DOHH2 (cell line): ENCODE measurements around the gene LRIT1.

Experiments
- H3F3A ChIP-seq: fragments of 200-600 bp; sonication (generic), shearing (Covaris generic); 2 replicates; pipeline ENCODE4 v1.6.0; 2016; ENCODE audit warnings: antibody characterized with exemption, mild to moderate bottlenecking; ENCODE audit not compliant: control insufficient read depth, insufficient read depth
- H3K27ac ChIP-seq: fragments of 200-600 bp; sonication (generic); 2 replicates; pipeline ENCODE4 v1.5.1; 2014; ENCODE audit warnings: low read depth, mild to moderate bottlenecking, low read length, moderate library complexity
- H3K27me3 ChIP-seq: fragments of 200-600 bp; sonication (generic); 2 replicates; pipeline ENCODE4 v1.6.1; 2014; ENCODE audit warnings: mild to moderate bottlenecking, low read length, mixed read lengths; ENCODE audit not compliant: control insufficient read depth
- H3K36me3 ChIP-seq: fragments of 200-600 bp; sonication (generic); 2 replicates; pipeline ENCODE4 v1.6.1; 2014; ENCODE audit warnings: mild to moderate bottlenecking, low read length, moderate library complexity, mixed read lengths; ENCODE audit not compliant: control insufficient read depth
- H3K4me1 ChIP-seq: fragments of 200-600 bp; sonication (generic); 2 replicates; pipeline ENCODE4 v1.6.1; 2014; ENCODE audit warnings: mild to moderate bottlenecking, low read length, mixed read lengths; ENCODE audit not compliant: control insufficient read depth
- H3K4me2 ChIP-seq: fragments of 200-600 bp; sonication (generic); 2 replicates; pipeline ENCODE4 v1.6.0; 2014; ENCODE audit warnings: mild to moderate bottlenecking, low read length, moderate library complexity
- H3K4me3 ChIP-seq: fragments of 200-600 bp; sonication (generic); 2 replicates; pipeline ENCODE4 v1.5.1; 2014; ENCODE audit warnings: mild to moderate bottlenecking, low read length, mixed read lengths
- H3K79me2 ChIP-seq: fragments of 200-600 bp; sonication (generic); 2 replicates; pipeline ENCODE4 v1.6.1; 2014; ENCODE audit warnings: mild to moderate bottlenecking, low read length, mixed read lengths; ENCODE audit not compliant: control insufficient read depth
- H3K9me2 ChIP-seq: fragments of 200-600 bp; sonication (generic); replicated peaks from 2 replicates; pipeline ENCODE4 v1.6.1; 2014; ENCODE audit warnings: mild to moderate bottlenecking, low read length, mixed read lengths; ENCODE audit not compliant: control insufficient read depth
- H3K9me3 ChIP-seq: fragments of 200-600 bp; sonication (generic); 2 replicates; pipeline ENCODE4 v1.6.1; 2014; ENCODE audit warnings: antibody characterized with exemption, low read length, mixed read lengths; ENCODE audit not compliant: control insufficient read depth, insufficient read depth
- H4K20me1 ChIP-seq: fragments of 200-600 bp; sonication (generic); 2 replicates; pipeline ENCODE4 v1.6.0; 2014; ENCODE audit warnings: low read depth, mild to moderate bottlenecking, antibody characterized with exemption, low read length, moderate library complexity; ENCODE audit not compliant: control insufficient read depth, insufficient read depth
- CTCF ChIP-seq: fragments of 200-600 bp; sonication (generic); IDR thresholded peaks from one replicate; pipeline ENCODE4 v1.5.1; 2014; ENCODE audit warnings: antibody characterized with exemption, mild to moderate bottlenecking, low read depth, low read length; ENCODE audit not compliant: poor library complexity, severe bottlenecking
- EZH2phosphoT487 ChIP-seq: fragments of 200-600 bp; sonication (generic); IDR thresholded peaks from 2 replicates; pipeline ENCODE4 v1.6.1; 2017; ENCODE audit warnings: borderline replicate concordance, mild to moderate bottlenecking, antibody characterized with exemption, low read length, moderate library complexity, mixed read lengths

Gene LRIT1

GRCh38 chr10:84194424-84195043, 46.8 kb downstream of the LRIT1 start, which contains the start of gene CDHR1:
Gene CDHR1 (plus strand): TSS chr10:84194537. CDS start chr10:84194761, 224 bp downstream.
- no peaks in the 10 kb centered on the region for H3K9me3 ChIP-seq
- H3K4me1 ChIP-seq = peaks cover 4% of the 10 kb centered on the region; the same call in 1 of the 2 replicates
- H3K79me2 ChIP-seq = no peaks in the 10 kb centered on the region
- no peaks in the 10 kb centered on the region for H4K20me1 ChIP-seq
- no peak within 1 kb of the TSS for H3K27ac ChIP-seq
- H3F3A ChIP-seq = no peaks in the 10 kb centered on the region
- H3K36me3 ChIP-seq = no peaks in the 10 kb centered on the region
- TF ChIP-seq EZH2phosphoT487 = no peak
- no peak for TF ChIP-seq CTCF
- no peaks in the 10 kb centered on the region for H3K9me2 ChIP-seq
- H3K27me3 ChIP-seq = peaks cover 53% of the 10 kb centered on the region
- peak within 1 kb of the TSS; percentile 62 for H3K4me2 ChIP-seq
- peak within 1 kb of the TSS; percentile 55 for H3K4me3 ChIP-seq

- Histone ChIP-seq H3K9me3 (no peaks in the 10 kb centered on the region), H3K4me3 (peak overlapping the region; percentile 55), H3K4me1 (peaks cover 4% of the 10 kb centered on the region; the same call in 1 of the 2 replicates), H3K79me2 (no peaks in the 10 kb centered on the region), H3K27ac (no peak overlapping the region), H3K9me2 (no peaks in the 10 kb centered on the region), H3K27me3 (peaks cover 53% of the 10 kb centered on the region), H4K20me1 (no peaks in the 10 kb centered on the region), H3K4me2 (peak overlapping the region; percentile 62), H3F3A (no peaks in the 10 kb centered on the region), H3K36me3 (no peaks in the 10 kb centered on the region)
- TF ChIP-seq EZH2phosphoT487 = no peak
- no peak for TF ChIP-seq CTCF
Observed at GRCh38 chr10:84193846-84194423, 47.4 kb downstream of the LRIT1 start.

GRCh38 chr10:84193327-84193726, 48.0 kb downstream of the LRIT1 start:
- H3K4me3 ChIP-seq = no peak overlapping the region
- H3K4me1 ChIP-seq = peaks cover 4% of the 10 kb centered on the region; the same call in 1 of the 2 replicates
- H3K36me3 ChIP-seq = no peaks in the 10 kb centered on the region
- TF ChIP-seq CTCF = no peak
- TF ChIP-seq EZH2phosphoT487 = no peak
- peaks cover 53% of the 10 kb centered on the region for H3K27me3 ChIP-seq
- H4K20me1 ChIP-seq = no peaks in the 10 kb centered on the region
- H3K4me2 ChIP-seq = no peak overlapping the region
- no peaks in the 10 kb centered on the region for H3K9me2 ChIP-seq
- no peak overlapping the region for H3K27ac ChIP-seq
- no peaks in the 10 kb centered on the region for H3K9me3 ChIP-seq
- H3K79me2 ChIP-seq = no peaks in the 10 kb centered on the region
- no peaks in the 10 kb centered on the region for H3F3A ChIP-seq
